ENCODE data around the gene LZTR1. TPM values are rescaled to one million over a fixed set of nuclear protein-coding genes. Genes with fewer than 3 reads are reported as not detected.

The LZTR1 gene
- total and polyA plus RNA-seq, 2 of the 8 experiments (the other 6 are each of a cell fraction or from before 2014, with no cell fraction given) = 22.3 to 31.0 TPM

DNA sequence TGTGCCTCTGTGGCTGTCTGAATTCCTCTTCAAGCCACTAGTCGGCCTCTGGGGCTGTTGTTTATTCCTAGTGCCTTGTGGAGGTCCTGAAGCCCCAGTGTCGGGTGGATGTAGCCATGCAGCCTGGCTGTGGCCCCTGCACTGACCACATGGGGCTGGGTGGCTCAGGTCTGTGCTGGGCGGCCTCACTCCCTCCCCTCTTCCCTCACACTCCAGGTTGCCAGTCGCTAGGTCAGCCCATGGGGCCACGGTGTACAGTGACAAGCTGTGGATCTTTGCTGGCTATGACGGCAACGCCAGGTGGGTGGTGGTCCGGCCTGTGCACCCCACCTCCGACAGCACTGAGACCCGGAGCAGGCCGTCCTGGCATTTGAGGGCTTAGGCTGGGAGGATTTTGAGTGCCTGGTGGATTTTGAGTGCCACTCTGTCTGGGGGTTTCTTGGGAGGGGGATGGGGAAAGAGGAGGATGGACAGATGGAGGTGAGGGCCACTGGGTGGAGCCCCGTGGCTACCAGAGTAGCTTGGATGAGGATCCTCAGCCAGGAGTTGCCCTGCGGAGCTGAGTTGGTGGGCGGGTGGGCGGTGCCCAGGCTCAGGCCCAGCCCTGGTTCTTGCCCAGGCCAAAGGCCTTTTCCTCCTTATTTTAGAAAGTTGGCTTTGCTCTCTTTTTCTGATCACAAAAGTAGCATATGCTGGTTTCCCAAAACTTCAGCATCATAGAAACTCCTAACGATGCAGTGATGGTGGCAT is 6.7 kb downstream of the LZTR1 start:
- Histone ChIP-seq H2BK120ac (replicated peaks; ENCODE audit: low read depth, low read length) (no peak overlapping the region), H3K4ac (replicated peaks; ENCODE audit: insufficient read length, low read depth, low read length) (no peak overlapping the region), H2BK12ac (ENCODE audit: low read depth, low read length) (no peak overlapping the region), H3K14ac (ENCODE audit: insufficient read length) (no peak overlapping the region), H2AK5ac (ENCODE audit: low read depth, low read length) (no peak overlapping the region), H2BK5ac (ENCODE audit: low read depth, low read length) (no peak overlapping the region), H4K5ac (ENCODE audit: insufficient read length, low read depth, low read length) (no peak overlapping the region), H3K79me1 (ENCODE audit: low read depth, low read length) (no peaks in the 10 kb centered on the region), H3K23me2 (ENCODE audit: low read depth, low read length) (no peaks in the 10 kb centered on the region; the same call in 1 of the 2 replicates), H3K18ac (ENCODE audit: extremely low read depth, low read length) (no peak overlapping the region), H4K91ac (replicated peaks; ENCODE audit: insufficient read length, low read length) (no peak overlapping the region), H3K4me2 (ENCODE audit: insufficient read depth in 1 of 2, low read depth in 2 of 2, low read length in 2 of 2) (no peak overlapping the region), H2BK15ac (ENCODE audit: low read length) (no peak overlapping the region), H3K79me2 (ENCODE audit: control insufficient read depth in 1 of 2, insufficient read depth in 2 of 2, low read length in 2 of 2) (no peaks in the 10 kb centered on the region), H3K4me1 (replicated peaks in 1 of 4; ENCODE audit: control insufficient read depth in 3 of 4, insufficient read depth in 4 of 4, low read length in 3 of 4) (no peaks in the 10 kb centered on the region; a peak in 1 of 7 replicates), H4K20me1 (replicated peaks in 1 of 2; ENCODE audit: control insufficient read depth in 1 of 2, insufficient read depth in 2 of 2, low read length in 2 of 2) (peaks cover 0 to 8% of the 10 kb centered on the region in 2 experiments), H3K23ac (ENCODE audit: insufficient read length) (no peak overlapping the region), H3K9me3 (ENCODE audit: insufficient read depth in 2 of 2, low read depth in 1 of 2, low read length in 1 of 2) (no peaks in the 10 kb centered on the region), H3K56ac (replicated peaks; ENCODE audit: insufficient read length, low read depth, low read length) (no peak overlapping the region), H3K27me3 (replicated peaks in 1 of 4; ENCODE audit: control insufficient read depth in 3 of 4, extremely low read depth in 1 of 4, insufficient read depth in 3 of 4, low read length in 3 of 4) (no peaks in the 10 kb centered on the region), H3K36me3 (ENCODE audit: control insufficient read depth in 2 of 4, insufficient read depth in 4 of 4, low read length in 3 of 4) (peaks cover 0 to 10% (median 2%) of the 10 kb centered on the region in 4 experiments; a peak in 3 of 8 replicates), H3K9ac (replicated peaks in 1 of 4; ENCODE audit: extremely low read depth in 1 of 4, low read depth in 3 of 4, low read length in 3 of 4) (no peak overlapping the region), H4K8ac (ENCODE audit: extremely low read depth, insufficient read depth, low read length) (no peak overlapping the region), H2BK20ac (ENCODE audit: low read length) (no peak overlapping the region), H3K27ac (ENCODE audit: low read depth, low read length) (no peak overlapping the region), H2AFZ (ENCODE audit: low read length) (no peak overlapping the region), H3K4me3 (ENCODE audit: extremely low read depth in 1 of 4, insufficient read depth in 2 of 4, low read depth in 3 of 4, low read length in 4 of 4) (no peak overlapping the region)
- FAIRE-seq (no peak), DNase-seq (ENCODE audit: low read depth in 1 of 2, low spot score in 2 of 2) (no peak)
- TF ChIP-seq RAD21 (IDR thresholded peaks at IDR 0.05 in 1 of 2, conservative IDR thresholded peaks at IDR 0.05 in 1 of 2; ENCODE audit: low read depth in 2 of 2, low read length in 2 of 2) (peak in 1 of 2 experiments; percentile 21; a peak in 1 of 4 replicates), SAP30 (IDR thresholded peaks at IDR 0.05; ENCODE audit: insufficient read depth, insufficient replicate concordance, low read length) (no peak), CEBPB (IDR thresholded peaks at IDR 0.05; ENCODE audit: low read depth, low read length) (no peak)
- TF ChIP-seq, protein P1, sequence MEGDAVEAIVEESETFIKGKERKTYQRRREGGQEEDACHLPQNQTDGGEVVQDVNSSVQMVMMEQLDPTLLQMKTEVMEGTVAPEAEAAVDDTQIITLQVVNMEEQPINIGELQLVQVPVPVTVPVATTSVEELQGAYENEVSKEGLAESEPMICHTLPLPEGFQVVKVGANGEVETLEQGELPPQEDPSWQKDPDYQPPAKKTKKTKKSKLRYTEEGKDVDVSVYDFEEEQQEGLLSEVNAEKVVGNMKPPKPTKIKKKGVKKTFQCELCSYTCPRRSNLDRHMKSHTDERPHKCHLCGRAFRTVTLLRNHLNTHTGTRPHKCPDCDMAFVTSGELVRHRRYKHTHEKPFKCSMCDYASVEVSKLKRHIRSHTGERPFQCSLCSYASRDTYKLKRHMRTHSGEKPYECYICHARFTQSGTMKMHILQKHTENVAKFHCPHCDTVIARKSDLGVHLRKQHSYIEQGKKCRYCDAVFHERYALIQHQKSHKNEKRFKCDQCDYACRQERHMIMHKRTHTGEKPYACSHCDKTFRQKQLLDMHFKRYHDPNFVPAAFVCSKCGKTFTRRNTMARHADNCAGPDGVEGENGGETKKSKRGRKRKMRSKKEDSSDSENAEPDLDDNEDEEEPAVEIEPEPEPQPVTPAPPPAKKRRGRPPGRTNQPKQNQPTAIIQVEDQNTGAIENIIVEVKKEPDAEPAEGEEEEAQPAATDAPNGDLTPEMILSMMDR (IDR thresholded peaks at IDR 0.05; ENCODE audit: control extremely low read depth in 1 of 3, insufficient read depth in 1 of 3, low read depth in 1 of 3, low read length in 3 of 3) = peak in 2 of 3 experiments; percentile 2 to 7; a peak in 1 of 4 replicates
- WGBS, 2 experiments (ENCODE audit: extremely low coverage in 1 of 2, insufficient coverage in 1 of 2, insufficient read length in 1 of 2, insufficient replicate concordance in 2 of 2, low coverage in 1 of 2, low lambda C conversion rate in 2 of 2, missing lambda C conversion rate in 1 of 2) = 87% methylated on average over 16 of the region's 16 CpGs; no CpG with 5 or more reads in 1 of the 2 experiments
- CTCF ChIA-PET (ENCODE audit: partially characterized antibody) = interaction anchor here (0.6 to 1.0 kb wide), 4 partner anchors 9 to 35 kb away, joined by 3 read pairs; no protein-coding TSS in a partner anchor
- POLR2A ChIA-PET (ENCODE audit: partially characterized antibody) = interaction anchor here (1.5 to 3.5 kb wide), 2 partner anchors 10 kb away, joined by 4 to 17 read pairs; no protein-coding TSS in a partner anchor
